Tibial artery (tissue), 4 donors: ENCODE results near the gene CABLES1.

Experiments
- DNase-seq, 2 donors: peaks; one replicate each; pipeline ENCODE4 v3.0.0-alpha.2; 2019
- H3K27ac ChIP-seq, 2 donors: fragments of 200-600 bp; sonication (generic) in 1 of 2; 1 replicate in 1 of 2; 2 replicates in 1 of 2; pipeline ENCODE4 v1.5.1; 2018 to 2019; ENCODE audit warnings: mild to moderate bottlenecking in 1 of 2
- H3K27me3 ChIP-seq, 2 donors: fragments of 200-600 bp; sonication (generic) in 1 of 2; one replicate each; pipeline versions ENCODE4 v1.5.1 to v1.6.0; 2016 to 2019
- H3K36me3 ChIP-seq, 3 donors: fragments of 200-600 bp; sonication (generic) in 2 of 3; one replicate each; pipeline ENCODE4 v1.5.1; 2016 to 2019; ENCODE audit warnings: mild to moderate bottlenecking in 2 of 3
- H3K4me1 ChIP-seq, 4 donors: fragments of 200-600 bp; sonication (generic) in 2 of 4; 1 replicate in 3 of 4; 2 replicates in 1 of 4; pipeline ENCODE4 v1.5.1; 2016 to 2019
- H3K4me3 ChIP-seq, 2 donors: fragments of 200-600 bp; sonication (generic) in 1 of 2; 1 replicate in 1 of 2; 2 replicates in 1 of 2; pipeline ENCODE4 v1.5.1; 2018 to 2019; ENCODE audit warnings: mild to moderate bottlenecking in 2 of 2
- H3K9me3 ChIP-seq, 3 donors: fragments of 200-600 bp; sonication (generic) in 1 of 3; one replicate each; pipeline ENCODE4 v1.5.1; 2016 to 2019
- CTCF ChIP-seq, 2 experiments: fragments of 200-600 bp in 1 of 2; fragments of 450-650 bp in 1 of 2; IDR thresholded peaks; one replicate each; pipeline ENCODE4 v1.5.1; 2017 to 2019; ENCODE audit warnings: antibody characterized with exemption in 2 of 2, mild to moderate bottlenecking in 1 of 2, moderate library complexity in 1 of 2
- intact Hi-C: fragments of 100-400 bp; cut with DNase I; formaldehyde crosslinking; loops from one replicate; pipeline ENCODE4 v1.15.0; 2023; ENCODE audit warnings: low total_unique reads

CABLES1 gene

GRCh38 chr18:23136326-23137096 lies 1.2 kb downstream of the CABLES1 start:
- DNase-seq = peak; percentile 56 to 85
- Histone ChIP-seq H3K36me3 (no peaks in the 10 kb centered on the region), H3K9me3 (no peaks in the 10 kb centered on the region), H3K4me3 (peak overlapping the region; percentile 59 to 76), H3K27ac (peak overlapping the region; percentile 84 to 86), H3K4me1 (peaks cover 4 to 46% (median 25%) of the 10 kb centered on the region in 4 donors), H3K27me3 (no peaks in the 10 kb centered on the region)
- intact Hi-C loops = loop anchor here (5.0 to 10.0 kb wide), 2 partner anchors 96 to 368 kb away; partner anchors contain the start of gene RMC1
- TF ChIP-seq CTCF (IDR thresholded peaks at IDR 0.05) = no peak

GRCh38 chr18:23137097-23137635 lies 1.9 kb downstream of the CABLES1 start:
- H3K4me1 ChIP-seq = peaks cover 4 to 53% (median 27%) of the 10 kb centered on the region in 4 donors
- H3K9me3 ChIP-seq = no peaks in the 10 kb centered on the region
- DNase-seq = no peak
- H3K4me3 ChIP-seq = peak overlapping the region; percentile 59 to 76
- TF ChIP-seq CTCF (IDR thresholded peaks at IDR 0.05) = no peak
- H3K27ac ChIP-seq = peak overlapping the region; percentile 84 to 86
- no peaks in the 10 kb centered on the region for H3K36me3 ChIP-seq
- no peaks in the 10 kb centered on the region for H3K27me3 ChIP-seq
- intact Hi-C loops = loop anchor here (5.0 to 10.0 kb wide), 2 partner anchors 95 to 368 kb away; partner anchors contain the start of gene RMC1

- H3K4me3 ChIP-seq = peak overlapping the region; percentile 59 to 76
- H3K36me3 ChIP-seq = no peaks in the 10 kb centered on the region
- H3K27ac ChIP-seq = no peak overlapping the region
- intact Hi-C loops = loop anchor here (5.0 to 10.0 kb wide), 2 partner anchors 94 to 367 kb away; partner anchors contain the start of gene RMC1
- no peaks in the 10 kb centered on the region for H3K27me3 ChIP-seq
- DNase-seq = no peak
- H3K4me1 ChIP-seq = peaks cover 6 to 58% (median 29%) of the 10 kb centered on the region in 4 donors
- no peak for TF ChIP-seq CTCF (IDR thresholded peaks at IDR 0.05)
- H3K9me3 ChIP-seq = no peaks in the 10 kb centered on the region
Measured at GRCh38 chr18:23137788-23138216, 2.5 kb downstream of the CABLES1 start.

- no peaks in the 10 kb centered on the region for H3K36me3 ChIP-seq
- no peaks in the 10 kb centered on the region for H3K9me3 ChIP-seq
- H3K4me3 ChIP-seq = no peak overlapping the region
- TF ChIP-seq CTCF (IDR thresholded peaks at IDR 0.05) = no peak
- no peak for DNase-seq
- peaks cover 9 to 65% (median 34%) of the 10 kb centered on the region in 4 donors for H3K4me1 ChIP-seq
- no peaks in the 10 kb centered on the region for H3K27me3 ChIP-seq
- no peak overlapping the region for H3K27ac ChIP-seq
- intact Hi-C loops = loop anchor here (5.0 to 10.0 kb wide), 2 partner anchors 94 to 366 kb away; partner anchors contain the start of gene RMC1
Measured at GRCh38 chr18:23138471-23138870, 3.2 kb downstream of the CABLES1 start.

GRCh38 chr18:23141104-23141999 lies 6.1 kb downstream of the CABLES1 start:
- Histone ChIP-seq H3K9me3 (no peaks in the 10 kb centered on the region), H3K36me3 (no peaks in the 10 kb centered on the region), H3K4me3 (no peak overlapping the region), H3K4me1 (peaks cover 9 to 61% (median 38%) of the 10 kb centered on the region in 4 donors), H3K27ac (peak overlapping the region; percentile 24 to 26), H3K27me3 (no peaks in the 10 kb centered on the region)
- DNase-seq = peak in 1 of 2 donors; percentile 52
- intact Hi-C loops = no loop called here
- TF ChIP-seq CTCF (IDR thresholded peaks at IDR 0.05) = no peak
